GM21423 (cell line): Measurements from ENCODE around the gene ADAMTS6.

Experiments
- ATAC-seq: cut with Tn5 transposase; IDR thresholded peaks from one replicate; pipeline ENCODE4 v1.9.1; 2021; ENCODE audit warnings: mild to moderate bottlenecking, moderate library complexity; ENCODE audit not compliant: unreplicated experiment

Gene ADAMTS6

GRCh38 chr5:65292196-65292595 lies 189.5 kb downstream of the ADAMTS6 start:
- ATAC-seq, result no peak

GRCh38 chr5:65290677-65291076 lies 191.0 kb downstream of the ADAMTS6 start:
- ATAC-seq, result no peak

DNA sequence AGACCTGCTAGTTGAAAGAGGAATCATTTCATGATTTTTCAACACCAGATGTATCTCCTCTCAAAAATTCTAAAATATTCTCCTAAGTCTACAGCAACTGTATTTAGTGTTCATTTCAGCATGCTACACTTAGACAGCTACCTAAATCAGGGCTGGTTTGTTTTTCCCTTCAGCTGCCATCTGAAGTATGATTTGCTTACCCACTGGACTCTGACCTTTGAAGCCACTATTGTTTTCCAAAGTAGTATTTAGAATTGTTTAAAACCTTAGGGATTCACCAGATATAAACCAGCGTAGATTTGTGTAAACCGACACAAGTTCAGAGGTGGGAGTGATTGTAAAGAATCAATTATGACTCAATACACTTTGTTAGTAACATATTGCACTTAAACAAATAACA lies 193.1 kb downstream of the ADAMTS6 start:
- no peak for ATAC-seq

GRCh38 chr5:65279603-65280002 lies 202.1 kb downstream of the ADAMTS6 start:
- ATAC-seq, result no peak

DNA sequence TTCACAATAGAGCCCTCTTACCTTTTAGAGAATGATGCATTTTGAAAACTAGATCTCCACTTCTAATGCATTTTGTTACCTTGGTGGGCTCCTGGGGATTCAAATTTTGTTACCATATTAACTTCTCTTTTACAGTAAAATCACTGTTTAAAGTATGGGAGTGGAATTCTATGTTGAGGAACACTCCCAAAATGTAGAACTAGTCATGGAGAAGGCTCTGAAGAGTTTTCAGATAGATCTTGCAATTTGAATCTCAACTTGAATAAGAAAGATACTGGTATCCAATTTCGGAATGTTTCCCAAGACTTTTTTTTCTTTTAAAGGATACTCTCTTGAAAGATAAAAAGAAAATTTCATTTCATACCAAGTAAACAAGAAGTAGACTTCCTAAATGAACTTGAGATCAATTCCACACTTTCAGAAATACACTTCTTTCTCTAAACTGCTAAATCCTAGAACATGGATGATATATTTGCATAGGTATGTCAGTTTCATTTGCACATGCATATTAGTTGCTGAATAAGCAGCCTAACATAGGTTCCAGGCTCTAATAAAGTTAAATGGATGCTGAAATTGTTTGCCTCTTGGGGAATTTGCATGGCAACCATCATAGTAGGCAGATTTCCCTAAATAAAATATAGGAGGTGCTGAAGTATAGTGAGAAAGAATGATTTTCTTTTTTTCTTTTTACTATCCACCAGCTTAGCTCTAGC lies 205.4 kb downstream of the ADAMTS6 start:
- ATAC-seq, result no peak

GRCh38 chr5:65271906-65272305 lies 209.8 kb downstream of the ADAMTS6 start:
- ATAC-seq, result no peak

DNA sequence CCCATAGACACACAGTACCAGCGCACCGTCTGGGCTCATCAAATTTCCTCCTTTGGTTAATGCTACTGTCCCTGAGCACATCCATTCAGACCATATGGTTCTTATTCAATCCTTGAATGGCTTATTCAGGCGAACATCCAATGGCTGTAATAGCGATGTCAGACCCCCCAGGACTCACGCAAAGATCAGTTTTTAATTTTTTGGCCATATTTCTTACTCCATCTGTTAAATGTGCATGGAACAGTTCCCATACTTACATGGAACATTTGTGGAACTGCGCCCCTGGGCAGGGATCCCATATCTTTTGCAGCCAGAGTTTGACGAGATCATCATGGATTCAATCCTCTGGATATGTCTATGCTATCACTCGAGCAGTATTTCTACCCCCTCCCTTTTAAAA lies 213.2 kb downstream of the ADAMTS6 start:
- no peak for ATAC-seq

- ATAC-seq, result no peak
Measured at GRCh38 chr5:65264420-65264819, 217.3 kb downstream of the ADAMTS6 start.

- ATAC-seq, result no peak
Measured at GRCh38 chr5:65263321-65263720, 218.4 kb downstream of the ADAMTS6 start.

DNA sequence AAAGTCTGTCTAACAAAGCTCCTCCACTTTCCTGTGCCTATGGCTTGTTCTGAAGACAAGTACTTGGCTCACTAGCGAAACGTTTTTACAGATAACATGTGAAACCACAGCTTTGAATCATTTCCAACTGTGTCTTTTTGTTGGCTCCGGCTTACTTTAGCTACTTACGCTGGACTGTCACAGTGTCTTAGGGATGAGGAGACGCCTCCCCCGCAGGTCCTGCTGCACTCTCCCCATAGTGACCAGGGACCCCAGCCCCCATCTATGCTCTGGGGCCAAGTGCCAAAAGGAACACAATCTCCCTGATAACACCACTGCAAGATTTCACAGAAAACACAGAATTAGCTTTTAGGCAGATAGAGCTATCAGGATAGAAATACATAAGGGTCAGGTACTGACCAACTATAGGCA lies 219.1 kb downstream of the ADAMTS6 start:
- ATAC-seq, result no peak

DNA sequence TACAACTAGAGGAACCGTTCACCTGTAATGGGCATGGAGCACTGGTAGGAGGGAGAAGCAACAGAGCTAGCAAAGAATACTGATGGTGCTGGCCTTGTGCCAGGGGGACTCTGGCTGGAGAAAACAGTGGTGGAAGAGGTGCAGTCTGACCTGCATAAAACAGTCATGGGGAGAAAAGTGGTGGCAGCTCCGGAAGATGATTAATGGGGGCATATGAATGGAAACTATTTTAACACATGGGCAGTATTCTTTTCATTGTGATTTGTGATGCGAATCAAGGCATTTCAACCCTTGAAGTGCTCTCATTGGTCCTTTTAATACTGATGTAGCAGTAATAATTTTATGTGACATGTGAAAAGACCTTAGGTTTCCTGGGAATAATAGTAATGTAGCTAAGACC lies 219.6 kb downstream of the ADAMTS6 start:
- ATAC-seq, result no peak

DNA sequence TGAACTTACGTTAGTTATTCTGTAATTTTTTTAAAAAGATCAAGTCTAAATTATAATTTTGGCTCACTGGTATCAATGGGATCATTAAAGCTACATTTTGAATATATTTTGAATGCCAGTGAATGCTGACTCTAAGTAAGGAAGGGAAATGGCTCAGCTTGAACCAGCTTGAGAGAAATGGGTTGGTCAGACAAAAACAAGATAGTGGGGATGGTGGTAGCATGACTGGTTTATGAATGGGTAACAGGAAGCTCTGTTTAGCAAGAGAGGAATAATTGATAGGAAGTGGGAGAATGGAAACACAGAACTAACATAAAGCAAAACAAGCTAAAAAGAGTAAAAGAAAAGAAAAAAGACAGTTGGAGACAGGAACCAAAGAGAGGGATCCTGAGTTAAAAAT lies 220.2 kb downstream of the ADAMTS6 start:
- ATAC-seq, result no peak

GRCh38 chr5:65255294-65255693 lies 226.4 kb downstream of the ADAMTS6 start:
- no peak for ATAC-seq

DNA sequence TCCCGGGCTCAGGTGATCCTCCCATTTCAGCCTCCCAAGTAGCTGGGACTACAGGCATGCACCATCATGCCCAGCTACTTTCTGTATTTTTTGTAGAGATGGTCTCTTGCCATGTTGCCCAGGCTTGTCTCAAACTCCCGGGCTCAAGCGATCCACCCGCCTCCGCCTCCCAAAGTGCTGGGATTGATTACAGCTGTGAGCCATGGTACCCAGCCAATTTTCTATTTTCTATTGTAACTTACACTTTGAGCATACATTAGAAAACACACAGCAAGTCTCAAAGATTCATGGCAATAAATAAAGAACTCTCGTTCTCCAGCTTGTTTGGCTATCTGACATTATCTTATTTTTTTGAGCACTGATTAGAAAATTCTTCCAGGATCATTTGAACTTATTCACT lies 228.7 kb downstream of the ADAMTS6 start:
- no peak for ATAC-seq

DNA sequence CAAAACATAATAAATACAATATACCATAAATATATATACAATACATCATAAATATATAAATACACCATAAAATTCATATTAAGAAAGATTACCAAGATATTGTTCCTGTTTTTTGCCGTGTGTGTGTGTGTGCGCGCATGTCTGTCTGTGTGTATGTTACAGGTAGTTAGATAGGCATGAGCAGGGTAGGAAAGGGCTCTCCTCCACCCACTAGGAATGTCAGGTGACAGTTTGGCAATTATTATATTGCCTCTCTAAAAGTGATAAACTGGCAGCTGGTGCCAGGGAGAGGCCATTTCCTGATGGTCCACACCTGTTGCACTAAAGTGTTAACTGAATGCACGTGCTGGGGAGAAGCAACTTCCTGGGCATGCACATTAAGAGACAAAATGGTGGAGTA lies 232.8 kb downstream of the ADAMTS6 start:
- ATAC-seq, result no peak

GRCh38 chr5:65247594-65247993 lies 234.1 kb downstream of the ADAMTS6 start:
- ATAC-seq, result no peak

DNA sequence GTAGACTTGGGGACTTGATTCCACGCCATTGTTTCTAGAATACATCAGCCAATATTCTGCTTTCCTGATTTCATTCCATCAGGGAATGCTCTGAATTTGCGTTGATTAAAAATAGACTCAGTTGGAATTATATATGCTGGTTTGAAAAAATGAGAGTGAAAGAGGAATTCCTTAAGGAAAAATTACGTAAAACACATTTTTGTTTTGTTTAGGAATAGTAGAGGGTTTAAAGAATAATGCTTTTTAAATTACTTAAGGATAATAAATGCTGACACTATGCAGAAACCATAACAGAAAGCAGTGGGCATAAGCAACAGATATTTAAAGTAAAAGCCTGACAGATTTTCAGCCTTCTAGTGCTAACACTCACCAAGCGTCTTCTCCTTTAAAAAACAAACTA lies 235.0 kb downstream of the ADAMTS6 start:
- no peak for ATAC-seq

DNA sequence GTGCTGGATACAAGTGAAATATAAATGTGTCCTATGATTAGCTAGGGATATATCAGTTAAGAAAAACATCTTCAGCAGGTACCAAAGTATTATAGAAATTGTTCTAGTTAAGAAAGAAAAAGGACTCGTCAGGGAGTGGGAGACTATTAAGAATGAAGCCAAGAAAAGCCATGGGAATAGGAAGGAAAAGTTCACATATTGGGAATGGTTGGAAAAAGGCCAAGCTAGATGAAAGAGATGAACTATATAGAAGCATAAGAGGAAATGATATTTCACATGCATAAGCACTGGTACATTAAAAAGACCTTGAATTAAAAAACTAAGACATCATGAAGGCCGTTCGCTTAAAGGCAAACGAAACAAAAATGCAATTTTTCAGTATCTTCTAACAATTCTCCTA lies 237.7 kb downstream of the ADAMTS6 start:
- ATAC-seq, result no peak

DNA sequence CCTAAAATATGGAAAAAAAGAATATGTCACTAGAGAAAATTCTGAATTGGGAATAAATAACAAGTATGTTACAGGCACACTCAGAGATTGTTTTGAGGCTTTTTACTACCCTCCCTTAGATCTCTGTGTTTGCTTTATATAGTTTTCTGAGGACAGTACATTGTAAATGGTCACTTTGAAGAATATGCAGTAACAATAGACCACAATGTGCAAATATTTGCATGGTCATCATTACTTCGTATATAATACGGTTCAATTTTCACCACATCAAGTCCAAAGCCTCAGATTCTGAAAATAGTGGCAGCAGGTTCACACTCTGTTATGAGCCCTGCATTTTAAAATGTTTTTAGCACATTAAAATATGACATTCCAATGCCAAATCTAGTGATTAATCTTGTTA lies 238.6 kb downstream of the ADAMTS6 start:
- ATAC-seq, result no peak

GRCh38 chr5:65229841-65230240 lies 251.9 kb downstream of the ADAMTS6 start:
- ATAC-seq, result no peak

DNA sequence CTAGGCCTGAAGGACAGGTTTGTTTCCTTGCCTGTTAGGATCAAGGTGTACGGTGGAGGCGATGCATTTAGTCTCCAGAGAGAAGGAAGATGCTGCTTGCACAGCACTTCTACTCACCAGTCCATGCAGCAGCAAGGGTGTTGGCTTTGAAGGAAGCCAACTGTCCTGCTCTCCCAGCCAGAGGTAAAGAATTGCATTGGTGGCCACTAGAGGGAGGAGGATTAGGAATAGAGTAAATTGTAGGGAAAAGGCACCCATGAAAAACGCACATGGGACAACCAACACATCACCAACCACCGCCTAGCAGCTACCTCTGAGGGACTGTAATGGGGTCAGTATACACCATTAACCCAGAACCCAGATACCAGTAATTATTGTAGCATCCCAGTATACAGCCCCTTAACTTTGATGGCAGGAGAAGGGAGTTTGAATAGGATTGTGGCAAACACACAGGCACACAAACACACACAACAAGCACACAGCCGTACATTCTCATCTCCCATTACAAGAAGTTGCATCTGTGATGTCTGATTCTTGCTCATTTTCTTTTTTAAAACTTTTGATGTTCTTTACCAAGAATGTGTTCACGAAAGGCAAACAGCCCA lies 267.7 kb downstream of the ADAMTS6 start:
- ATAC-seq, result no peak

GRCh38 chr5:65209341-65209740 lies 272.4 kb downstream of the ADAMTS6 start:
- no peak for ATAC-seq

- ATAC-seq, result no peak
Measured at GRCh38 chr5:65204966-65205365, 276.8 kb downstream of the ADAMTS6 start.
